OCI-LY7 (cell line): ENCODE measurements around the gene PCAT6. TPM values are rescaled to one million over a fixed set of nuclear protein-coding genes. Genes with fewer than 3 reads are reported as not detected.

Experiments
- BruUV-seq: library from RNA; stranded (reverse); fragments of 400-500 nt; replicated peaks from 2 replicates; lab custom pipeline; 2021; lab: Mats Ljungman, UMichigan
- CTCF ChIA-PET: fragments of 300-600 bp; sonication (Branson Sonifier 250); formaldehyde crosslinking; loops from one replicate; lab custom pipeline; 2022; ENCODE audit warnings: antibody characterized with exemption; ENCODE audit not compliant: unreplicated experiment; lab: Charles Lee
- POLR2A ChIA-PET: fragments of 300-600 bp; sonication (Branson Sonifier 250); formaldehyde crosslinking; loops from one replicate; lab custom pipeline; 2022; ENCODE audit warnings: antibody characterized with exemption; lab: Charles Lee
- DNase-seq: peaks from one replicate; pipeline ENCODE4 v3.0.0-alpha.2; 2015; ENCODE audit warnings: low spot score
- H2AFZ ChIP-seq: fragments of 200-600 bp; sonication (generic), shearing (Covaris generic); 2 replicates; pipeline ENCODE4 v1.6.1; 2014; ENCODE audit warnings: mild to moderate bottlenecking, antibody characterized with exemption, low read length, moderate library complexity
- H3K27ac ChIP-seq: fragments of 200-600 bp; sonication (generic); 2 replicates; pipeline ENCODE4 v1.5.1; 2014; ENCODE audit warnings: mixed run types, low read depth, mild to moderate bottlenecking, moderate library complexity, low read length, inconsistent platforms; ENCODE audit not compliant: poor library complexity, severe bottlenecking
- H3K36me3 ChIP-seq: fragments of 200-600 bp; sonication (generic); 2 replicates; pipeline ENCODE4 v1.6.1; 2014; ENCODE audit warnings: mild to moderate bottlenecking, antibody characterized with exemption, low read length, moderate library complexity, mixed read lengths; ENCODE audit not compliant: insufficient read depth
- H3K4me1 ChIP-seq: fragments of 200-600 bp; sonication (generic); 2 replicates; pipeline ENCODE4 v1.5.1; 2014; ENCODE audit warnings: mild to moderate bottlenecking, low read length; ENCODE audit not compliant: insufficient read depth, poor library complexity, severe bottlenecking
- H3K4me2 ChIP-seq: fragments of 200-600 bp; sonication (generic); 2 replicates; pipeline ENCODE4 v1.6.1; 2014; ENCODE audit warnings: mild to moderate bottlenecking, low read length
- H3K4me3 ChIP-seq: fragments of 200-600 bp; sonication (generic); 2 replicates; pipeline ENCODE4 v1.5.1; 2014; ENCODE audit warnings: mild to moderate bottlenecking, low read depth, low read length; ENCODE audit not compliant: poor library complexity, severe bottlenecking
- H3K79me2 ChIP-seq: fragments of 200-600 bp; sonication (generic); 2 replicates; pipeline ENCODE4 v1.6.1; 2016; ENCODE audit warnings: low read depth, mild to moderate bottlenecking, low read length, moderate library complexity, mixed read lengths; ENCODE audit not compliant: insufficient read depth
- H3K9me2 ChIP-seq: fragments of 200-600 bp; sonication (generic); 2 replicates; pipeline ENCODE4 v1.6.1; 2016; ENCODE audit warnings: mild to moderate bottlenecking, low read length, mixed read lengths; ENCODE audit not compliant: insufficient read depth
- H3K9me3 ChIP-seq: fragments of 200-600 bp; sonication (generic); 2 replicates; pipeline ENCODE4 v1.6.1; 2014; ENCODE audit warnings: mild to moderate bottlenecking, mixed run types, low read length, mixed read lengths
- H4K20me1 ChIP-seq: fragments of 200-600 bp; sonication (generic); 2 replicates; pipeline ENCODE4 v1.6.1; 2014; ENCODE audit warnings: mild to moderate bottlenecking, antibody characterized with exemption, low read length, moderate library complexity, mixed read lengths; ENCODE audit not compliant: insufficient read depth
- EZH2phosphoT487 ChIP-seq: fragments of 200-600 bp; sonication (generic); IDR thresholded peaks from 2 replicates; pipeline ENCODE4 v1.6.1; 2018; ENCODE audit warnings: low read depth, borderline replicate concordance, mild to moderate bottlenecking, mixed run types, antibody characterized with exemption, low read length, moderate library complexity, mixed read lengths
- intact Hi-C: fragments of 100-400 bp; cut with micrococcal nuclease; formaldehyde crosslinking; loops from one replicate; pipeline ENCODE4 v1.10.0; 2022; ENCODE audit not compliant: unreplicated experiment
- total RNA-seq, 2 experiments: library from RNA; depleted of rRNA in 1 of 2; stranded (reverse); fragments of >200 nt in 1 of 2; shearing (Covaris generic) in 1 of 2; gene quantifications; 2 replicates each; pipeline ENCODE4 v1.2.3, GENCODE V29; 2014 to 2022
- TF ChIP-seq, protein P1 (sequence below): fragments of 200-600 bp; sonication (generic); conservative IDR thresholded peaks from 2 replicates; pipeline ENCODE4 v1.5.1; 2014; ENCODE audit warnings: mild to moderate bottlenecking, antibody characterized with exemption, low read length, moderate library complexity, mixed read lengths

The PCAT6 gene
- total RNA-seq, 2 experiments from 2014 or later: not detected

DNA sequence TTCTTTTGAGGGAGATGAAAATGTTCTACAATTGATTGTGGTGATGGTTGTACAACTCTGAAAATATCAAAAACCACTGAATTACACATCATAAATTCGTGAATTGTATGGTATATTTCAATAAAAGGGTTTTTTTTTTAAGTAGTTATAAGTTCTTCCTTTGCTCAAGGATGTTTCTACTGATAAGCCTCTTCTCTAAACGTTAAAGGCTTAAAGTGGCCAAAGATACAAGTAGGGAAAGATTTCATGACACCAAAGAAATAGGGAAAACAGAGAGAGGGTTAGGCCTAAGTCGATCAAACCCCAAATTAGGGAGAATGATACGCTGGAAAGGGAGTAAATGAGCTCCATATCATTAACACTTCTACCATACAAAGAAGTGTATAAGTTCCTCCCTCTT, 6.6 kb upstream of the PCAT6 start:
- Histone ChIP-seq H3K9me2 (no peaks in the 10 kb centered on the region), H2AFZ (no peak overlapping the region), H3K9me3 (no peaks in the 10 kb centered on the region), H3K4me2 (no peak overlapping the region), H3K27ac (no peak overlapping the region), H3K79me2 (no peaks in the 10 kb centered on the region), H3K4me1 (no peaks in the 10 kb centered on the region), H3K4me3 (no peak overlapping the region), H4K20me1 (no peaks in the 10 kb centered on the region), H3K36me3 (no peaks in the 10 kb centered on the region)
- no peak for DNase-seq
- intact Hi-C loops: no loop called here
- POLR2A ChIA-PET: no interaction called here
- no peak for TF ChIP-seq EZH2phosphoT487
- CTCF ChIA-PET: no interaction called here
- BruUV-seq: no TSS peak

DNA sequence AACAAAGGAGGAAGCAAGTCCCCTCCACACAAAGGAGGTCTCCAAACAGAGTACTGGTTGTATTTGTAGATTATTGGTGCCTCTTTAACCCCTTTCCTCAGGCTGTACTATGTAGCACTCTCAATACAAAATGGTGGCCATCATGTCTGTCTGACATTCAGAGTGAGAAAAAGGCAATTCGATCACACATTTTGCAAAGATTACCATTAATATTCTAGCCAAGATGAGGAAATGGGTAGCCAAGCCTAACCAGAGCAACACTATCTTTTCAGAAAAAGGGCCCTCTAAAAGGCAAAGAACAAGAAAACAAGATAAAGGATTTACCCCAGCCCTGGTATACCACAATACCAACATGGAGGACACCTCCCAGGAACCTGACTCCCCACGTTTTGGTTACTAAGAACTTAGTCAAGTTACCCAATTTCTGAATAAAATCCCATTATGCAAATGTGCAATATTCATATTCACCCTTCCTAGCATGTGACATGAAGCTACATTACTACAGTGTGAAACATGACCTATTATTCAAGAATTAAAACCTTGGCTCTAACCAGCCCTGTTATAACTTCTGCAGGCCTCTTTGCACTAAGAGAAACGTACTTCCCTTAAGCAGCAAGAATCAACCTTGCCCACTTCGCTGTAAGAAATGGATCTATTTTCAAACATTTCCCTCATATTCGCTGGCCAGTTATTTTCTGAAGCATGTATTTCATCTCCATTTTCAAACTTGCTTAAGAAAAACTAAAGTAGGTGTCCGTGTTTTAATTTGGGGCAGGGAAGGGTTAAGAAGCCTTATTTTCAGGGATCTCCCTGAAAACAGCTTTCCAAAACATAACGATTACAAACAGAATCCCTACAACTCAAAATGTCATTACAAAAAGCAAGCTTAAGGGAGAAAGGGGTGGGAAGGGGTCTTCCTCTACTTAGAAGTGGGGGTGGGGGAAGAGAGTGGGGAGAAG, 4.6 kb upstream of the PCAT6 start:
- ChIA-PET POLR2A (interaction anchor here (0.6 kb wide), 1 partner anchor 47 kb away, joined by 5 read pairs; no protein-coding TSS in a partner anchor), CTCF (no interaction called here)
- intact Hi-C loops: no loop called here

DNA sequence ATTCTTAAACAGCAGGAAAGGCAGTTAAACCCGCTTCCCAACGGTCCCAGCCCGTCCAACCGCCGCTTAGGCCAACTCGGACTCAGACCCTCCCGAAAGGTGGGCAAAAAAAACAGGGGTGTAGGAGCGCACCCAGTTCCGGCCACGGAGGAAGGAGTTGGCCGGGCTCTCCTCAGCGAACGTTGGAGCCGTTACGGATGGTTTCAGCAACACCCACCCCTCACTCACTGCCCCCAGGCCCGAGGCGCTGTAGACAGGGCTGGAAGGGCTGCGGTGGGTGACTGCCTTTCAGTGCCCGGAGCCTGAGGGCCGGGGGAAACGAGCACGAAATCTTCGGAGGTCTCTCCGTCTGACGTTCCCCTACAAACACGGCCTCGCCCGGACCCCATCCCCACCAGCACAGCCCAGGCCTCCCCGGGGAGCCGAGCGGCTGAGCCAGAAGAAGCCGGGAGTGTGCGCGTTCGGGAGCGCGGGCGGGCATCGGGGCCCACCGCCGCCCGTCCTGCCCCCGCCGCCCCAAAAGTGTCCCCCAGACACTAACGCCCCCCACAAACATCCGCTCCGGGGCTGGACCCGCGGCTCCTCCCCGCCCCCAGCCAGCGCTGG, 3.8 kb upstream of the PCAT6 start:
- no TSS peak for BruUV-seq
- no peak for DNase-seq
- Histone ChIP-seq H3K79me2 (no peaks in the 10 kb centered on the region), H3K27ac (no peak overlapping the region), H4K20me1 (no peaks in the 10 kb centered on the region), H3K4me3 (no peak overlapping the region), H3K4me2 (no peak overlapping the region), H2AFZ (no peak overlapping the region), H3K36me3 (no peaks in the 10 kb centered on the region), H3K4me1 (no peaks in the 10 kb centered on the region), H3K9me2 (no peaks in the 10 kb centered on the region), H3K9me3 (no peaks in the 10 kb centered on the region)
- CTCF ChIA-PET: no interaction called here
- intact Hi-C loops: no loop called here
- no peak for TF ChIP-seq EZH2phosphoT487
- TF ChIP-seq, protein P1, sequence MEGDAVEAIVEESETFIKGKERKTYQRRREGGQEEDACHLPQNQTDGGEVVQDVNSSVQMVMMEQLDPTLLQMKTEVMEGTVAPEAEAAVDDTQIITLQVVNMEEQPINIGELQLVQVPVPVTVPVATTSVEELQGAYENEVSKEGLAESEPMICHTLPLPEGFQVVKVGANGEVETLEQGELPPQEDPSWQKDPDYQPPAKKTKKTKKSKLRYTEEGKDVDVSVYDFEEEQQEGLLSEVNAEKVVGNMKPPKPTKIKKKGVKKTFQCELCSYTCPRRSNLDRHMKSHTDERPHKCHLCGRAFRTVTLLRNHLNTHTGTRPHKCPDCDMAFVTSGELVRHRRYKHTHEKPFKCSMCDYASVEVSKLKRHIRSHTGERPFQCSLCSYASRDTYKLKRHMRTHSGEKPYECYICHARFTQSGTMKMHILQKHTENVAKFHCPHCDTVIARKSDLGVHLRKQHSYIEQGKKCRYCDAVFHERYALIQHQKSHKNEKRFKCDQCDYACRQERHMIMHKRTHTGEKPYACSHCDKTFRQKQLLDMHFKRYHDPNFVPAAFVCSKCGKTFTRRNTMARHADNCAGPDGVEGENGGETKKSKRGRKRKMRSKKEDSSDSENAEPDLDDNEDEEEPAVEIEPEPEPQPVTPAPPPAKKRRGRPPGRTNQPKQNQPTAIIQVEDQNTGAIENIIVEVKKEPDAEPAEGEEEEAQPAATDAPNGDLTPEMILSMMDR: no peak
- POLR2A ChIA-PET: interaction anchor here (0.6 kb wide), 1 partner anchor 47 kb away, joined by 5 read pairs; no protein-coding TSS in a partner anchor

More for the DNA sequence above, 4.6 kb upstream of the PCAT6 start:
- Histone ChIP-seq H4K20me1 (no peaks in the 10 kb centered on the region), H2AFZ (no peak overlapping the region), H3K4me2 (no peak overlapping the region), H3K9me3 (no peaks in the 10 kb centered on the region), H3K79me2 (no peaks in the 10 kb centered on the region), H3K4me1 (no peaks in the 10 kb centered on the region), H3K36me3 (no peaks in the 10 kb centered on the region), H3K4me3 (no peak overlapping the region), H3K9me2 (no peaks in the 10 kb centered on the region), H3K27ac (no peak overlapping the region)
- DNase-seq: no peak
- TF ChIP-seq, protein P1: no peak
- no peak for TF ChIP-seq EZH2phosphoT487
- no TSS peak for BruUV-seq
